NCI-H82 (cell line): Measurements from ENCODE around the gene CDH20.

Source experiments
- DNase-seq: peaks from one replicate; lab custom pipeline; 2025; lab: John Stamatoyannopoulos, UW

Gene CDH20

GRCh38 chr18:61575419-61575818, 242.2 kb downstream of the CDH20 start:
- no peak for DNase-seq

- no peak for DNase-seq
These were observed 245.6 kb downstream of the CDH20 start for GRCh38 chr18:61578846-61579245.

- DNase-seq, result no peak
These were observed 246.4 kb downstream of the CDH20 start for GRCh38 chr18:61579581-61579980.

GRCh38 chr18:61580046-61580445, 246.8 kb downstream of the CDH20 start:
- DNase-seq, result no peak

DNA sequence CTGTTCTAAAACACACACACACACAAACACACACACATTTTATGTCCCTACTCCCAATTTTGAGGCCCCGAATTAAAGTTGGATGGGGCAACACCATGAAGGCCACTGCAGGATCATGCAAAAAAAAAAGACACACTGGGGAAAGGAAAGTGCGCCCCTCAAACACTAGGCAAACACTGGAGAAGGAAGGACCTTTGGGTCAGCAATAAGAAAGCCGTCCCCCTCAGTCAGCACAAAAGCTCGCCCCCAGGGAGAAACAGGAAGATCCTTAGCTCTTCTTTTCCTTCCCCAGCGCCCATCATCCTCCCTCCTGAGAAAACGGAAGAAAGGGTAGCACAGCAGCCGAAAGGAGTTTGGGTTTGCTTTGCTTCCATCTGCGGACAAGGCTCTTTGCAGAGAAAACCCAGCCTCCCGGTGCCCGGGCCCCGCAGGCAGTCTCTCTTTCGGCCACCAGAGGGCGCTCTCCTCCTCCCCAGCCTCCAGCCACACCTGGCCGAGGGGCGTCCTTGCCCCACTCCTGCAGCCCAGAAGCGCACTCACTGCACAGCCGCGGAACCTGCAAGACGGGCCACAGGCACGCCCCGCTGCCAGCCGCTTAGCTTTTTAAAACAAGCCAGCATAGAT, 248.5 kb downstream of the CDH20 start:
- DNase-seq, result peak; percentile 82

- no peak for DNase-seq
These were observed 249.0 kb downstream of the CDH20 start for GRCh38 chr18:61582202-61582710.

DNA sequence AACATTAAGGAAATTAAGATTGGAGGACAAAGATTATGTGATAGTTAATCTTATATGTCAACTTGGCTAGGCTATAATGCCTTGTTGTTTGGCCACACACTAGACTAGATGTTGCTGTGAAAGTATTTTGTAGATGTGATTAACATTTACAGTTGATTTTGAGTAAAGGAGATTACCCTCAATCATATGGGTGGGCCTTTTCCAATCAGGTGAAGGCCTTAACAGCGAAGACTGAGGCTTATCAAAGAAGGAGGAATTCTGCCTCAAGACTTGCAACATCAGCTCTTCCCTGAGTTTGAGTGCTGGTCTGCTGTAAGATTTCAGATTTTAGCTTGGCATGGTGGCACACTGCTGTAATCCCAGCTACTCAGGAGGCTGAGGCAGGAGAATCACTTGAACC, 250.3 kb downstream of the CDH20 start:
- DNase-seq, result no peak

DNA sequence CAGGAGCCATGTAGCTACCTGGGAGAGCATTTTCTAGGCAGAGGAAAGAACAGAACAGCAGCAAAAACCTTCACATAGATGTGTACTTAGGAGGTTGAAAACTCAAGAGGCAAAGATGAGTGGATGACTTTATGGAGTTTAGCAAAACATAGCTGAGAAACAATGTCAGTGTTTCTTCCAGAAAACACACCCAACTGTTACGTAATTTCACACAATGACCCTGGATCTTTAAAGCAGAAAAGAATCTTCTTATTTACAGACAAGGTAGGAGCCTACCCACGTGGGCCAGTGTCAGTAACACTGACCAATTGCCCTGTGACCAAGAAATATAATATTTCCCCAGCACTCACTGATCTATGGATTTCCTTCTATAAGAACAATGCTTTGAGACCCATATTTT, 254.6 kb downstream of the CDH20 start:
- no peak for DNase-seq

- no peak for DNase-seq
These were observed 256.0 kb downstream of the CDH20 start for GRCh38 chr18:61589053-61589723.

DNA sequence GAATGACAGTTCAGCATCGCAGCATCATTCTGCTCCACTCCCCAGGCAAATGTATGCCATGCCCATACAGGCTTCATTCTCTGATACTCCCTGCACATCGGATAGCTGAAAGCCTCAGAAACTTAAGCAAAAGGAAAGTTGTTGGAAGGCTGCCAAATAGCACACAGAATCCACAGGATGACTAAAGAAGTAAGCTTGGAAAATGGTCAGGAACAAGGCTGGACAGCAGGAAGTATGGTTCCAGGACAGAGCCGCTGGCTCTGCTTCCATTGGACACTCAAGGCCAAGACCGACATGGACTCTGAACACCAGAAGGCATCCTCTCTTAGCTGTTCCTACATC, 256.5 kb downstream of the CDH20 start:
- DNase-seq, result no peak

GRCh38 chr18:61591253-61591652, 258.0 kb downstream of the CDH20 start:
- no peak for DNase-seq

GRCh38 chr18:61595615-61596251, 262.5 kb downstream of the CDH20 start:
- no peak for DNase-seq

DNA sequence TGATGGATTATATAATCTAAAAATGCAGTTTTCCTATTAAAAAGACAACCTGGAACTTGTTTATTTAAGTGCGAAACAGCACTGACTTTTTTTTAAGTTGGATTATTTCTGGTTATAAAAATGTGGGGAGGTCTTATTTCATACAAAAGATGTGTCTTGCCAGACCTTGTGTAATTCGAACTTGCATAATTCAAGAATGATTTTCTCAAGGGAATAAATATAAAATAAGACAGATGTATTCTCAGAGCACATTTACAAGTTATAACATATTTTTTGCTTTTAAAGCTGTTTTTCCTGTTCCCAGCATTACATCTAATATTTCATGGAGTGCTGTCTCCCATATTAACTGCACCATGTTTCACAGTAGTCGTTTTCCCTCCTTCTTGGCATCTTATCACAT, 263.1 kb downstream of the CDH20 start:
- no peak for DNase-seq

GRCh38 chr18:61597316-61597715, 264.1 kb downstream of the CDH20 start:
- DNase-seq, result no peak

DNA sequence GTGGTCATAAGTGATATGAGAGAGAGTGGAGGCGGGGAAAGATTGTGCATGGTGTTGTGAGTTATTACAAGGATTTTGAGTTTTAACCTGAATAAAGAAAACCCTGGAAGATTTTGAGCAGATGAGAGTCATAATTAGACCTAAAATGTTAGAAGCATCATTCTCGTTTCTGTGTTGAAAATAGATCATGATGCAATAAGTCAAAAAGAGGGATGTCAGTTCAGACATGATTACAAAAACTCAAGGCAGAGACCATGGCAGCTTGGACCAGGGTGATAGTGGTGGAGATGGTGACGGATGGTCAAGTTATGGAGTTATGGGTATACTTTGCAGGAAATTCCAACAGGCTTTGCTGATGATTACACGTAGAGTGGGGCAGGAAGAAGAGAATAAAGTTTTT, 267.2 kb downstream of the CDH20 start:
- DNase-seq, result no peak

DNA sequence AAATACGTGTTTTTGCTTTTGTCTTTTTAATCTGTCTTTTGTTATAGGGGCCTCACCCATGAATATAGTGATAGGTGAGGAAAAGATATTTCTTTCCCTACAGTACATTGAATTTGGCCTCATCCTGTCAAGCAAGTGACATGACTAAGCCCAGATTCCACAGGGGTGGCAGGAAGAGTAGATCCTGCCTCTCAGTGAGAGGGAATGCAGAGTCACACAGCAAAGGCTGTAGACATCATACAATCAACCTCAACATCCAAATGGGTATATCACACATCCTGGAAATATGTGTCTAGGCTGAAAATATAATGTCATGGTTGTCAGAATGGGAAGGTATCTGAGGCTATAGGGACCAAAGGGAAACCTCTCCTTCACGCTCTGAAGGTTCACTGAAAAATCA, 269.6 kb downstream of the CDH20 start:
- DNase-seq, result no peak
